Bronchial epithelial cell (primary cell): Measurements from ENCODE around the gene IGF1R. TPM values are rescaled to one million over a fixed set of nuclear protein-coding genes. Genes with fewer than 3 reads are reported as not detected.

Source experiments
- DNase-seq: peaks from one replicate; pipeline ENCODE4 v3.0.0-alpha.2; 2010; ENCODE audit warnings: low read depth
- FAIRE-seq: peaks from 2 replicates; lab custom pipeline; 2011; peaks lifted over from hg19 to GRCh38; lab: Jason Lieb, UNC
- H3K27me3 ChIP-seq: 2 replicates; pipeline ENCODE4 v1.5.1; 2011; ENCODE audit warnings: low read length; ENCODE audit not compliant: control insufficient read depth, insufficient read depth
- H3K36me3 ChIP-seq: 2 replicates; pipeline ENCODE4 v1.5.1; 2011; ENCODE audit warnings: low read length; ENCODE audit not compliant: control insufficient read depth, insufficient read depth
- H3K4me3 ChIP-seq: 2 replicates; pipeline ENCODE4 v1.5.1; 2011; ENCODE audit warnings: mild to moderate bottlenecking, low read depth, low read length, control low read depth
- CTCF ChIP-seq: IDR thresholded peaks from 2 replicates; pipeline ENCODE4 v1.5.1; 2011; ENCODE audit warnings: mild to moderate bottlenecking, moderate library complexity, low read length, control low read depth, inconsistent platforms; ENCODE audit not compliant: insufficient read depth, severe bottlenecking
- total RNA-seq: library from RNA; depleted of rRNA; stranded (reverse); fragments of >200 nt; gene quantifications from 2 replicates; pipeline ENCODE4 v1.2.1, GENCODE V29; 2014

Gene IGF1R
- total RNA-seq, 1 donor from 2014 or later = 39.5 TPM

- Histone ChIP-seq H3K4me3 (no peak overlapping the region), H3K27me3 (no peaks in the 10 kb centered on the region), H3K36me3 (peaks cover 7% of the 10 kb centered on the region)
- DNase-seq = peak; percentile 100
- FAIRE-seq = peak; percentile 99
- no peak for TF ChIP-seq CTCF
These were observed 248.7 kb downstream of the IGF1R start for GRCh38 chr15:98896802-98897732.

- H3K4me3 ChIP-seq = no peak overlapping the region
- FAIRE-seq (no peak), DNase-seq (no peak)
- H3K36me3 ChIP-seq = peaks cover 7% of the 10 kb centered on the region
- no peak for TF ChIP-seq CTCF
- H3K27me3 ChIP-seq = no peaks in the 10 kb centered on the region
These were observed 249.8 kb downstream of the IGF1R start for GRCh38 chr15:98898122-98898521.

GRCh38 chr15:98899272-98900021 lies 251.1 kb downstream of the IGF1R start:
- peaks cover 7% of the 10 kb centered on the region for H3K36me3 ChIP-seq
- FAIRE-seq (no peak), DNase-seq (no peak)
- H3K4me3 ChIP-seq = no peak overlapping the region
- TF ChIP-seq CTCF = no peak
- H3K27me3 ChIP-seq = no peaks in the 10 kb centered on the region

GRCh38 chr15:98900356-98900755 lies 252.0 kb downstream of the IGF1R start:
- Histone ChIP-seq H3K27me3 (no peaks in the 10 kb centered on the region), H3K4me3 (no peak overlapping the region), H3K36me3 (peaks cover 7% of the 10 kb centered on the region)
- DNase-seq (no peak), FAIRE-seq (no peak)
- no peak for TF ChIP-seq CTCF

GRCh38 chr15:98901434-98902072 lies 253.2 kb downstream of the IGF1R start:
- Histone ChIP-seq H3K27me3 (no peaks in the 10 kb centered on the region), H3K4me3 (no peak overlapping the region), H3K36me3 (peaks cover 7% of the 10 kb centered on the region)
- no peak for FAIRE-seq
- no peak for DNase-seq
- TF ChIP-seq CTCF = no peak
